ENCODE data around the gene ARL8A.

Gene ARL8A

DNA sequence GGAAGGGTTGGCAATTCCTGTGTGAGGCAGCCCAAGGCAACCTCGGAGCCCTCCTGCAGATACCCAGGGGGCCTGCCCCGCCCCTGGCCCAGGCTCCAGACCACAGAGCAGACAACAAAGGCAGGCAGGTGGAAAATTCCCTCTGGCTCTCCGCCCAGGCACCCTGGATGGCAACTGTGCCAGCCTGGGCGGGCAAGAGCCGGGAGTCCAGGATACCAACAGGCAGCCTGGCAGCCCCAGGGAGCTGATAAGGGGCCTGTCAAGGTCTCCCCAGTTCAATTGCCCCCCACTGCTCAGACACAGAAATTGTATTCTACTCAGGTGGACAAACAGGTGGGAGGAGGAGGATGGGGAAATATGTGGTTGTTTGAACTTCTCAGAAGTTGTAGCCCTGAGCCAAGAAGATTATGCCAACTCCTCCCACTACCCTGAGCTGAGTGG lies 37.2 kb downstream of the ARL8A start:
- Histone ChIP-seq H3K9ac (ENCODE audit: low read depth, low read length, poor library complexity, severe bottlenecking) (no peak overlapping the region), H3K9me3 (ENCODE audit: insufficient read depth, low read depth, low read length) (no peaks in the 10 kb centered on the region), H2AFZ (ENCODE audit: low read length) (no peak overlapping the region), H3K36me3 (ENCODE audit: insufficient read depth, low read length) (no peaks in the 10 kb centered on the region), H3K27me3 (ENCODE audit: insufficient read depth, low read length, poor library complexity, severe bottlenecking) (no peaks in the 10 kb centered on the region), H3K4me2 (ENCODE audit: low read depth, low read length, poor library complexity, severe bottlenecking) (no peak overlapping the region), H3K4me3 (ENCODE audit: low read length, poor library complexity, severe bottlenecking) (no peak overlapping the region), H4K20me1 (ENCODE audit: insufficient read depth, low read length, poor library complexity, severe bottlenecking) (no peaks in the 10 kb centered on the region), H3K79me2 (ENCODE audit: insufficient read depth, low read length) (no peaks in the 10 kb centered on the region), H3K9me2 (replicated peaks; ENCODE audit: low read depth, low read length) (no peaks in the 10 kb centered on the region), H3F3A (ENCODE audit: low read depth) (no peaks in the 10 kb centered on the region), H3K4me1 (ENCODE audit: insufficient read depth, low read length, poor library complexity, severe bottlenecking) (no peaks in the 10 kb centered on the region)
- TF ChIP-seq, protein P1, sequence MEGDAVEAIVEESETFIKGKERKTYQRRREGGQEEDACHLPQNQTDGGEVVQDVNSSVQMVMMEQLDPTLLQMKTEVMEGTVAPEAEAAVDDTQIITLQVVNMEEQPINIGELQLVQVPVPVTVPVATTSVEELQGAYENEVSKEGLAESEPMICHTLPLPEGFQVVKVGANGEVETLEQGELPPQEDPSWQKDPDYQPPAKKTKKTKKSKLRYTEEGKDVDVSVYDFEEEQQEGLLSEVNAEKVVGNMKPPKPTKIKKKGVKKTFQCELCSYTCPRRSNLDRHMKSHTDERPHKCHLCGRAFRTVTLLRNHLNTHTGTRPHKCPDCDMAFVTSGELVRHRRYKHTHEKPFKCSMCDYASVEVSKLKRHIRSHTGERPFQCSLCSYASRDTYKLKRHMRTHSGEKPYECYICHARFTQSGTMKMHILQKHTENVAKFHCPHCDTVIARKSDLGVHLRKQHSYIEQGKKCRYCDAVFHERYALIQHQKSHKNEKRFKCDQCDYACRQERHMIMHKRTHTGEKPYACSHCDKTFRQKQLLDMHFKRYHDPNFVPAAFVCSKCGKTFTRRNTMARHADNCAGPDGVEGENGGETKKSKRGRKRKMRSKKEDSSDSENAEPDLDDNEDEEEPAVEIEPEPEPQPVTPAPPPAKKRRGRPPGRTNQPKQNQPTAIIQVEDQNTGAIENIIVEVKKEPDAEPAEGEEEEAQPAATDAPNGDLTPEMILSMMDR (conservative IDR thresholded peaks at IDR 0.05; ENCODE audit: low read length), result no peak
- TF ChIP-seq EZH2phosphoT487 (IDR thresholded peaks at IDR 0.05; ENCODE audit: borderline replicate concordance), result no peak

DNA sequence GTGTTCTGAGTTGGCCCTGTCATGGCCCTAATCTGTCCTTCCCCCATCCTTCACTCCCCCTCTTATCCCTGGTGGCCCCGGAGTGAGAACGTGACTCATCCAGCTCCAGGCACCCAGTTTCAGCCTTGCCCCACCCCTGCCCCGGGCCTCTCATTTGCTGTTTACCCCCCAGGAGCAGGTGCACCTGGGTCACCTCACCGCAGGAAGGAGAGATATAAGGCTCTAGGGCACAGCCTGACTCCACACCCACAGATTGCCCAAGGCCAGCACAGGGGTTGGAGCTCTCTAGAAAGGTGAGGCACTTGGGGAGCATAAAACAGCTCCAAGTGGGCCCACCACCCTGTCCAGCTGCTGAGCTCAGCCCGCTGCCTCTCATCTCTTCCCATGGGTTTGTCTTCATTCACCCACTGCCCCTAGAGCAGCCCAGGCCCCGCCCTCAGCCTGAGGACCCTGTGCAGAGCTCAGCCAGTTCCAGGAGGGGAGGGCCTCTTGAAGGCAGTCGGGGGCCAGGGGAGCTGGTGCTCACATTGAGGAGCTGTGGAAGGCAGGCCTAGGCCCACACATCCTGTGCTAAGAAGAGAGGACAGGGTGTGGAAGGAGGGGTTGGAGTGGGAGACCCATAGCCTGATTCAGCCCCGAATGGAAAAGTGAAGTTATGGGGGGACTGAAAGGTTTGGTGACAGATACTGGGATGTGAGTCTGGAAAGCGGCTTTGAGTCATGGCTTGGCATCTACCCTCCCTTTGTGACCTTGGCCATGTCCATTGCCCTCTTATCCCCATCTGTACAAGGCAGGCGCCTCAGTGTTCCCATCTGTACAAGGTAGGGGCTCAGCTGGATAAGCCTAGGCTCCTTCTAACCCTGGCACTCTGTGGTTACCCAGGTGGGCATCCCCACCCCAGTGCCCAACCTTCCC lies 37.9 kb downstream of the ARL8A start:
- no peaks in the 10 kb centered on the region for H3K36me3 ChIP-seq (ENCODE audit: insufficient read depth, low read length)
- H4K20me1 ChIP-seq (ENCODE audit: insufficient read depth, low read length, poor library complexity, severe bottlenecking), result no peaks in the 10 kb centered on the region
- no peak overlapping the region for H3K4me2 ChIP-seq (ENCODE audit: low read depth, low read length, poor library complexity, severe bottlenecking)
- no peak overlapping the region for H3K4me3 ChIP-seq (ENCODE audit: low read length, poor library complexity, severe bottlenecking)
- no peak overlapping the region for H3K9ac ChIP-seq (ENCODE audit: low read depth, low read length, poor library complexity, severe bottlenecking)
- H3F3A ChIP-seq (ENCODE audit: low read depth), result no peaks in the 10 kb centered on the region
- no peaks in the 10 kb centered on the region for H3K9me2 ChIP-seq (replicated peaks; ENCODE audit: low read depth, low read length)
- H3K27me3 ChIP-seq (ENCODE audit: insufficient read depth, low read length, poor library complexity, severe bottlenecking), result no peaks in the 10 kb centered on the region
- no peaks in the 10 kb centered on the region for H3K9me3 ChIP-seq (ENCODE audit: insufficient read depth, low read depth, low read length)
- TF ChIP-seq, protein P1 (conservative IDR thresholded peaks at IDR 0.05; ENCODE audit: low read length), result no peak
- TF ChIP-seq EZH2phosphoT487 (IDR thresholded peaks at IDR 0.05; ENCODE audit: borderline replicate concordance), result no peak
- H3K79me2 ChIP-seq (ENCODE audit: insufficient read depth, low read length), result no peaks in the 10 kb centered on the region
- no peaks in the 10 kb centered on the region for H3K4me1 ChIP-seq (ENCODE audit: insufficient read depth, low read length, poor library complexity, severe bottlenecking)
- H2AFZ ChIP-seq (ENCODE audit: low read length), result no peak overlapping the region

DNA sequence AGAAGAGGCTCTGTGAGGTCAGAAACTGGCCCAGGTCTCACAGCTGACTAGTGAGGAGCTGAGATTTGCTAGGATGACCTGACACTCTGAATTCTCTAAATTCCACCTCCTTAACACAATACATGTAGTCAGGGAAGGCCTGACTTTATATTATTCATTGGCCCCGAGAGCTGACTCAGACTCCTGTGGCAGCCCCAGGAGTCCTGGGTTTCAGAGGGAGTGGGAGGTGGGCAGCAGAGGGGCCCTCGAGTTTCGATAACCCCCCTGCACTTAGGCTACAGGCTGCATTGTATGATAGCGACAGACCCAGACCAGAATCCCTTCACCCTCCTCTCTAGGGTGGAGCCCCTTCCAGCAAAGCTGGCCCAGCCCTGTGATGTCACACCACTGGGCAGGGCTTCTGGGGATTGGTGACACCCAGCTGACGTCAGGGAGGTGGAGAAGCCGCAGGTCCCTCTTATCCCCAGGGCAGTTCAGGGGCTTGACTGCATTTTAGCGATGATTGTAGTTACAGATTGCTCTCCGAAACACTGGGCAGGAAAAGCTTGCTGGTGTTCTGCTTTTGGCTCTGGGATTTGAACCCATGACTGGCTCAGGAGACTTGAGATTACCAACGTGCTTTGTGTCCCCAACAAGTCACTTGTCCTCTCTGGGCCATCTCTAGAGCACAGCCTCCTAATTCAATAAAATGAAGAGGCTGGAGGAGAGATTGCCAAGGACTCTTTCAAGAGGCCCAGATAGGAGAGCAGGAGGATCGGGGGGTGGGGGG lies 38.8 kb downstream of the ARL8A start:
- Histone ChIP-seq H3K4me3 (ENCODE audit: low read length, poor library complexity, severe bottlenecking) (no peak overlapping the region), H3K36me3 (ENCODE audit: insufficient read depth, low read length) (no peaks in the 10 kb centered on the region), H3K4me1 (ENCODE audit: insufficient read depth, low read length, poor library complexity, severe bottlenecking) (no peaks in the 10 kb centered on the region), H3F3A (ENCODE audit: low read depth) (no peaks in the 10 kb centered on the region), H3K27me3 (ENCODE audit: insufficient read depth, low read length, poor library complexity, severe bottlenecking) (no peaks in the 10 kb centered on the region), H3K9me3 (ENCODE audit: insufficient read depth, low read depth, low read length) (no peaks in the 10 kb centered on the region), H3K79me2 (ENCODE audit: insufficient read depth, low read length) (no peaks in the 10 kb centered on the region), H3K9ac (ENCODE audit: low read depth, low read length, poor library complexity, severe bottlenecking) (no peak overlapping the region), H2AFZ (ENCODE audit: low read length) (no peak overlapping the region), H3K9me2 (replicated peaks; ENCODE audit: low read depth, low read length) (no peaks in the 10 kb centered on the region), H3K4me2 (ENCODE audit: low read depth, low read length, poor library complexity, severe bottlenecking) (no peak overlapping the region), H4K20me1 (ENCODE audit: insufficient read depth, low read length, poor library complexity, severe bottlenecking) (no peaks in the 10 kb centered on the region)
- no peak for TF ChIP-seq EZH2phosphoT487 (IDR thresholded peaks at IDR 0.05; ENCODE audit: borderline replicate concordance)
- TF ChIP-seq, protein P1 (conservative IDR thresholded peaks at IDR 0.05; ENCODE audit: low read length), result no peak

Data from Loucy (cell line).